Esophagus muscularis mucosa (tissue), 4 donors: ENCODE measurements around the gene HLCS. TPM values are rescaled to one million over a fixed set of nuclear protein-coding genes. Genes with fewer than 3 reads are reported as not detected.
A peak's percentile ranks its signal among the peaks of the same experiment; 100 is the strongest.

Source experiments
- DNase-seq: peaks from one replicate; pipeline ENCODE4 v3.0.0-alpha.2; 2017; ENCODE audit errors: extremely low spot score
- H3K27ac ChIP-seq, 4 donors: fragments of 200-600 bp; sonication (generic); replicated peaks in 1 of 4; 1 replicate in 3 of 4; 2 replicates in 1 of 4; pipeline ENCODE4 v1.5.1; 2016 to 2019; ENCODE audit warnings: mild to moderate bottlenecking in 1 of 4
- H3K27me3 ChIP-seq, 4 donors: fragments of 200-600 bp; sonication (generic); one replicate each; pipeline versions ENCODE4 v1.5.1 to v1.6.0; 2016 to 2019
- H3K36me3 ChIP-seq, 4 donors: fragments of 200-600 bp; sonication (generic); one replicate each; pipeline ENCODE4 v1.5.1; 2016 to 2019
- H3K4me1 ChIP-seq, 4 donors: fragments of 200-600 bp; sonication (generic); one replicate each; pipeline ENCODE4 v1.5.1; 2016 to 2019
- H3K4me3 ChIP-seq, 4 donors: fragments of 200-600 bp; sonication (generic); 1 replicate in 2 of 4; 2 replicates in 2 of 4; pipeline ENCODE4 v1.5.1; 2016 to 2019; ENCODE audit warnings: mild to moderate bottlenecking in 4 of 4, moderate library complexity in 1 of 4
- H3K9me3 ChIP-seq, 4 donors: fragments of 200-600 bp; sonication (generic); 1 replicate in 3 of 4; 2 replicates in 1 of 4; pipeline ENCODE4 v1.5.1; 2016 to 2019
- CTCF ChIP-seq, 3 experiments: fragments of 200-600 bp in 2 of 3; fragments of 450-650 bp in 1 of 3; sonication (generic) in 2 of 3; IDR thresholded peaks; one replicate each; pipeline ENCODE4 v1.5.1; 2017 to 2019; ENCODE audit warnings: antibody characterized with exemption in 3 of 3, mild to moderate bottlenecking in 2 of 3, moderate library complexity in 1 of 3
- EP300 ChIP-seq: sonication (generic); formaldehyde crosslinking; IDR thresholded peaks from one replicate; pipeline ENCODE4 v1.6.1; 2017; ENCODE audit warnings: antibody characterized with exemption
- POLR2A ChIP-seq: fragments of 450-650 bp; IDR thresholded peaks from one replicate; pipeline ENCODE4 v1.6.1; 2017; ENCODE audit warnings: antibody characterized with exemption, moderate library complexity, mild to moderate bottlenecking, low read depth
- POLR2AphosphoS5 ChIP-seq, 2 donors: sonication (generic); formaldehyde crosslinking; IDR thresholded peaks; one replicate each; pipeline ENCODE4 v1.6.1; 2017; ENCODE audit warnings: antibody characterized with exemption in 2 of 2
- WGBS: methylation state at CpG from one replicate; pipeline ENCODE4 v1.1.5; 2018; 5-methylcytosine and 5-hydroxymethylcytosine counted together
- intact Hi-C: fragments of 100-400 bp; cut with DNase I; formaldehyde crosslinking; loops from one replicate; pipeline ENCODE4 v1.15.1; 2023
- total RNA-seq, 4 donors: library from RNA; depleted of rRNA; stranded (reverse); fragments of >200 nt; gene quantifications; one replicate each; pipeline versions ENCODE4 v1.1.0 to v1.2.1, GENCODE V29; 2016

Gene HLCS
- total RNA-seq, 4 donors from 2014 or later = 15.9 to 25.3 (median 22.0) TPM

GRCh38 chr21:36949171-36950141, 17.0 kb downstream of the HLCS start:
- WGBS = 91% methylated on average over 6 of the region's 6 CpGs
- intact Hi-C loops = no loop called here
- DNase-seq = no peak
- Histone ChIP-seq H3K36me3 (peaks cover 8 to 35% (median 15%) of the 10 kb centered on the region in 4 donors), H3K27me3 (no peaks in the 10 kb centered on the region), H3K9me3 (peaks cover 0 to 7% (median 0%) of the 10 kb centered on the region in 4 donors), H3K4me1 (no peaks in the 10 kb centered on the region), H3K27ac (no peak overlapping the region), H3K4me3 (no peak overlapping the region)
- TF ChIP-seq POLR2A (no peak), POLR2AphosphoS5 (IDR thresholded peaks at IDR 0.05) (no peak), EP300 (no peak), CTCF (IDR thresholded peaks at IDR 0.05) (no peak)

DNA sequence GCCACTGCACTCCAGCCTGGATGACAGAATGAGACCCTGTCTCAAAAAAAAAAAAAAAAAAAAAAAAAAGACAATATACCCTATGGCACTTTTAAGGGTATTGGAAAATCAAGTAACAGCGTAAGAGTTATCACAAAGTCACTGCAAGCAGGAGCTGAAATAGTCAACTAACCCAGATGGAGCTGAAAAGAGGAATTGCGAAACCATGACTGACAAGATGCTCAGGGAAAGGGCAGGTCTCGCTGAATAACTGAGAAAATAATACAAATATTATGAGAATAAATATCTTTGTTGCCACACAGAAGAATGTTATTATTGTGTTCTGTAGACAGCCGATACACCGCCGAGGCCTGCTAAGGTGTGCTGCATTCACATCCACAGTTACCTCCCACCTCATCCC, 17.8 kb downstream of the HLCS start:
- DNase-seq = no peak
- TF ChIP-seq POLR2AphosphoS5 (IDR thresholded peaks at IDR 0.05) = no peak
- no peak for TF ChIP-seq EP300
- TF ChIP-seq POLR2A = no peak
- TF ChIP-seq CTCF (IDR thresholded peaks at IDR 0.05) = no peak
- Histone ChIP-seq H3K9me3 (peaks cover 0 to 7% (median 0%) of the 10 kb centered on the region in 4 donors), H3K4me3 (no peak overlapping the region), H3K36me3 (peaks cover 8 to 35% (median 15%) of the 10 kb centered on the region in 4 donors), H3K27ac (no peak overlapping the region), H3K4me1 (no peaks in the 10 kb centered on the region), H3K27me3 (no peaks in the 10 kb centered on the region)
- 97% methylated on average over 6 of the region's 6 CpGs for WGBS
- intact Hi-C loops = no loop called here

- H3K27me3 ChIP-seq = no peaks in the 10 kb centered on the region
- intact Hi-C loops = no loop called here
- H3K36me3 ChIP-seq = peaks cover 8 to 32% (median 15%) of the 10 kb centered on the region in 4 donors
- no peak for TF ChIP-seq EP300
- no peak for TF ChIP-seq POLR2AphosphoS5 (IDR thresholded peaks at IDR 0.05)
- DNase-seq = no peak
- H3K27ac ChIP-seq = no peak overlapping the region
- no peak overlapping the region for H3K4me3 ChIP-seq
- WGBS = 72% methylated on average over 11 of the region's 11 CpGs
- no peaks in the 10 kb centered on the region for H3K4me1 ChIP-seq
- H3K9me3 ChIP-seq = peaks cover 0 to 7% (median 0%) of the 10 kb centered on the region in 4 donors
Measured at GRCh38 chr21:36946949-36947356, 19.5 kb downstream of the HLCS start.

GRCh38 chr21:36945496-36946138, 20.9 kb downstream of the HLCS start:
- peaks cover 0 to 7% (median 0%) of the 10 kb centered on the region in 4 donors for H3K9me3 ChIP-seq
- no peak for DNase-seq
- TF ChIP-seq EP300 (no peak), POLR2AphosphoS5 (IDR thresholded peaks at IDR 0.05) (no peak), POLR2A (no peak), CTCF (IDR thresholded peaks at IDR 0.05) (no peak)
- peak overlapping the region in 1 of 4 donors; percentile 22 for H3K27ac ChIP-seq
- no peak overlapping the region for H3K4me3 ChIP-seq
- WGBS = 90% methylated on average over 6 of the region's 6 CpGs
- H3K36me3 ChIP-seq = peaks cover 8 to 32% (median 15%) of the 10 kb centered on the region in 4 donors
- H3K4me1 ChIP-seq = no peaks in the 10 kb centered on the region
- no peaks in the 10 kb centered on the region for H3K27me3 ChIP-seq
- intact Hi-C loops = no loop called here
